Breast epithelium (tissue), 4 donors: Measurements from ENCODE around the gene C19orf53. TPM values are rescaled to one million over a fixed set of nuclear protein-coding genes. Genes with fewer than 3 reads are reported as not detected.
A peak's percentile ranks its signal among the peaks of the same experiment; 100 is the strongest.

Experiments
- DNase-seq, 2 donors: peaks; one replicate each; pipeline ENCODE4 v3.0.0-alpha.2; 2019; ENCODE audit warnings: low spot score in 2 of 2
- H3K27ac ChIP-seq, 2 donors: fragments of 200-600 bp; sonication (generic) in 1 of 2; one replicate each; pipeline ENCODE4 v1.5.1; 2016 to 2019; ENCODE audit warnings: mild to moderate bottlenecking in 1 of 2
- H3K27me3 ChIP-seq, 2 donors: fragments of 200-600 bp; sonication (generic) in 1 of 2; one replicate each; pipeline versions ENCODE4 v1.5.1 to v1.6.0; 2017 to 2019; ENCODE audit warnings: control low read depth in 1 of 2, mild to moderate bottlenecking in 1 of 2
- H3K36me3 ChIP-seq: fragments of 200-600 bp; one replicate; pipeline ENCODE4 v1.5.1; 2019
- H3K4me1 ChIP-seq, 2 donors: fragments of 200-600 bp; sonication (generic); one replicate each; pipeline ENCODE4 v1.5.1; 2016 to 2019; ENCODE audit warnings: control low read depth in 1 of 2
- H3K4me3 ChIP-seq, 3 donors: fragments of 200-600 bp; sonication (generic); 1 replicate in 2 of 3; 2 replicates in 1 of 3; pipeline ENCODE4 v1.5.1; 2016 to 2019; ENCODE audit warnings: mild to moderate bottlenecking in 3 of 3, moderate library complexity in 2 of 3
- H3K9me3 ChIP-seq, 2 donors: fragments of 200-600 bp; sonication (generic) in 1 of 2; one replicate each; pipeline ENCODE4 v1.5.1; 2016 to 2019; ENCODE audit warnings: control low read depth in 1 of 2
- CTCF ChIP-seq, 3 donors: fragments of 450-650 bp; IDR thresholded peaks; one replicate each; pipeline ENCODE4 v1.5.1; 2016 to 2017; ENCODE audit warnings: antibody characterized with exemption in 3 of 3, mild to moderate bottlenecking in 3 of 3, moderate library complexity in 3 of 3
- POLR2A ChIP-seq: fragments of 450-650 bp; IDR thresholded peaks from one replicate; pipeline ENCODE4 v1.6.1; 2016; ENCODE audit warnings: antibody characterized with exemption, mild to moderate bottlenecking, moderate library complexity
- POLR2AphosphoS5 ChIP-seq, 3 donors: sonication (generic); formaldehyde crosslinking; IDR thresholded peaks; one replicate each; pipeline ENCODE4 v1.6.1; 2017; ENCODE audit warnings: antibody characterized with exemption in 3 of 3
- intact Hi-C: fragments of 100-400 bp; cut with DNase I; formaldehyde crosslinking; loops from one replicate; pipeline ENCODE4 v1.15.1; 2023; ENCODE audit warnings: low total_unique reads
- total RNA-seq, 3 donors: library from RNA; depleted of rRNA; stranded (reverse); fragments of >200 nt; gene quantifications; one replicate each; pipeline ENCODE4 v1.1.0, GENCODE V29; 2016

The C19orf53 gene
- total RNA-seq: 100 to 1,000 TPM; 134 to 175 (median 137) TPM

DNA sequence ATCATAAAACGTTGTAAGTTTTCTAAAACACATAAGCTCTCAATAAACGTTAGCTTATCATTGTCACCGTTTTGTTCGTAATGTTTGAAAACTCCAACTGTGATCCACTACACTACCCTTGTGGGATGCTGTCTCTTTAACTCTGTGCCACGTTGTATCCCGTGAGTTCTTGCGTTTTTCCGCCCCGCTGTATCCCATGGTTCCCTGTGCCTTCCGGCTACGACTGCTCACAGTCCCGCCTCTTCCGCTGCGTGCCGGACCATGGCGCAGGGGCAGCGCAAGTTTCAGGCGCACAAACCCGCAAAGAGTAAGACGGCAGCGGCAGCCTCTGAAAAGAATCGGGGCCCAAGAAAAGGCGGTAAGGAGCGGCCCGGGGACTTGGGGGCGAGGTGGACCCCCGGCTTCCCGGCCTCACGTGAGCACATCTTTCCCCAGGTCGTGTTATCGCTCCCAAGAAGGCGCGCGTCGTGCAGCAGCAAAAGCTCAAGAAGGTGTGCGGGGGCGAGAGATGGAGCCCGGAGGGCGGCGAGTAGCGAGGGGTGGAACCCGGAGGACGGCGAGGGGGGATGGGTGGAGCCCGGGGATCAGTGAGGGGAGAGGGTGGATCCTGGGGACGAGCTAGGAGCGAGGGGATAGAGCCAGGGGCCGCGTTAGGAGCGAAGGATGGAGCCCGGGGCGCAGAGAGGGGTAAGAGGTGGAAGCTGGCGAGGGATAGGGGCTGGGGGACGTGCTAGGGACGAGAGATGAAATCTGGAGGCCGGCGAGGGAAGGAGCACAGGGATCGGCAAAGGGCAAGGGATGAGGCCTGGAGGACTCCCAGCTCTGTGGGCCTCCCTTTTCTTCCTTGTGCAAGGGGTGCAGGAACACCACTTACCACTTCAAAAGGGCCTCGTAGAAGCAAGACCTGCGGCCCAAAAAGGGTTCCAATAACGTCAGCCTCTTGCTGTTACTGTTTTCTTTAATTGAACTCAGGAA, at the start of gene C19orf53:
TSS of gene C19orf53 (plus strand) at position 240 of the 975 bp plus-strand sequence. CDS start at position 262, 22 bp downstream.
- no peak for TF ChIP-seq CTCF (IDR thresholded peaks at IDR 0.05)
- peak; percentile 97 to 99 (median 98) for TF ChIP-seq POLR2AphosphoS5 (IDR thresholded peaks at IDR 0.05)
- TF ChIP-seq POLR2A: peak; percentile 92
- intact Hi-C loops: no loop called here
- no peaks in the 10 kb centered on the region for H3K9me3 ChIP-seq
- H3K4me3 ChIP-seq: peak within 1 kb of the TSS; percentile 96 to 98 (median 96)
- H3K27ac ChIP-seq: peak within 1 kb of the TSS; percentile 93 to 96
- H3K36me3 ChIP-seq: no peaks in the 10 kb centered on the region
- peak; percentile 85 to 88 for DNase-seq
- H3K27me3 ChIP-seq: no peaks in the 10 kb centered on the region
- peaks cover 0 to 4% of the 10 kb centered on the region in 2 donors for H3K4me1 ChIP-seq

DNA sequence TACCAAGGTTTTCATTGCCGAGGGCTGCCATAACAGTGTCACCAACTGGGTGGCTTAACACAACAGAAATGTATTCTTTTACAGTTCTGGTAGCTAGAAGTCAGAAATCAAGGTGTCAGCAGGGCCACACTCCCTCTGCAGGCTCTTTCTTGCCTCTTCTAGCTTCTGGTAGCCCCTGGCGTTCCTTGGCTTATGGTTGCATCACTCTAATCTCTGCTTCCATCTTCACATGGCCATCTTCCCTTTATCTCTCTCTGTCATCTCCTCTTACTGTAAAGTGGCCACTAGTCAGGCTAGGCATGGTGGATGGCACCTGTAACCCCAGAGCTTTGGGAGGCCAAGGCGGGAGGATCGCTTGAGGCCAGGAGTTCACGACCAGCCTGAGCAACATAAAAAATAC, 47.9 kb upstream of the C19orf53 start:
- no peak overlapping the region for H3K27ac ChIP-seq
- H3K36me3 ChIP-seq: no peaks in the 10 kb centered on the region
- H3K9me3 ChIP-seq: no peaks in the 10 kb centered on the region
- DNase-seq: no peak
- H3K27me3 ChIP-seq: no peaks in the 10 kb centered on the region
- H3K4me3 ChIP-seq: no peak overlapping the region
- no peak for TF ChIP-seq POLR2A
- TF ChIP-seq CTCF (IDR thresholded peaks at IDR 0.05): no peak
- no peak for TF ChIP-seq POLR2AphosphoS5 (IDR thresholded peaks at IDR 0.05)
- peaks cover 6 to 7% of the 10 kb centered on the region in 2 donors for H3K4me1 ChIP-seq
- intact Hi-C loops: loop anchor here (10.0 kb wide), 1 partner anchor 132 kb away; no protein-coding TSS in a partner anchor

DNA sequence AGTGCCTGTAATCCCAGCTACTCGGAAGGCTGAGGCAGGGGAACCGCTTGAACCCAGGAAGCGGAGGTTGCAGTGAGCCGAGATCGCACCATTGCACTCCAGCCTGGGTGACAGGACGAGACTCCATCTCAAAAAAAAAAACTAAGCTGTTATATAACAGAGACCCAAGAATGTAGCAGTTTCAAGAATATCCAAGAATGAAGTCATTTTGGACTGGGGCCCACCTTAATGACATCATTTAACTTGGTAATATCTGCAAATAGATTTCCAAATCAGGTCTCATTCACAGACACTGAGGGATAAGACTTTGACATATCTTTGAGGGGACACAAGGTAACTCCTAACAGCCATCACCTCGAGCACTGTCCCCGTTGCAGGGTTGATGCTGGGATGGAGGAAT, 46.5 kb upstream of the C19orf53 start:
- TF ChIP-seq POLR2AphosphoS5 (IDR thresholded peaks at IDR 0.05): no peak
- no peak for TF ChIP-seq CTCF (IDR thresholded peaks at IDR 0.05)
- no peak for TF ChIP-seq POLR2A
- intact Hi-C loops: loop anchor here (10.0 kb wide), 1 partner anchor 133 kb away; no protein-coding TSS in a partner anchor
- H3K4me3 ChIP-seq: no peak overlapping the region
- no peaks in the 10 kb centered on the region for H3K9me3 ChIP-seq
- no peak for DNase-seq
- no peaks in the 10 kb centered on the region for H3K27me3 ChIP-seq
- H3K4me1 ChIP-seq: peaks cover 6 to 7% of the 10 kb centered on the region in 2 donors
- no peak overlapping the region for H3K27ac ChIP-seq
- H3K36me3 ChIP-seq: no peaks in the 10 kb centered on the region

- Histone ChIP-seq H3K27me3 (no peaks in the 10 kb centered on the region), H3K27ac (peak overlapping the region; percentile 92 to 98), H3K4me3 (no peak overlapping the region), H3K4me1 (peaks cover 6 to 7% of the 10 kb centered on the region in 2 donors), H3K36me3 (no peaks in the 10 kb centered on the region), H3K9me3 (no peaks in the 10 kb centered on the region)
- DNase-seq: no peak
- intact Hi-C loops: loop anchor here (10.0 kb wide), 1 partner anchor 135 kb away; no protein-coding TSS in a partner anchor
- TF ChIP-seq POLR2AphosphoS5 (IDR thresholded peaks at IDR 0.05) (no peak), CTCF (IDR thresholded peaks at IDR 0.05) (no peak), POLR2A (no peak)
These were observed 44.4 kb upstream of the C19orf53 start for GRCh38 chr19:13729859-13730258.
